ENCODE results near the gene FBXW4. TPM values are rescaled to one million over a fixed set of nuclear protein-coding genes. Genes with fewer than 3 reads are reported as not detected.

Gene FBXW4
- total and polyA plus RNA-seq, 9 of the 15 experiments (the other 6 are each of a cell fraction or from before 2014, with no cell fraction given) = 1.0 to 10.6 (median 5.4) TPM

- TF ChIP-seq PCBP1 (IDR thresholded peaks at IDR 0.05; ENCODE audit: low read depth, low read length, poor library complexity, severe bottlenecking) (no peak), ZNF584 (CRISPR knock-in tag; IDR thresholded peaks at IDR 0.05; ENCODE audit: low read depth) (no peak), ZNF655 (CRISPR knock-in tag; IDR thresholded peaks at IDR 0.05) (no peak), ELF4 (CRISPR knock-in tag; IDR thresholded peaks at IDR 0.05) (no peak), ZBTB17 (CRISPR knock-in tag; IDR thresholded peaks at IDR 0.05) (no peak), ETV5 (CRISPR knock-in tag; IDR thresholded peaks at IDR 0.05; ENCODE audit: low read depth) (no peak; the same call in 1 of the 2 replicates), ERF (CRISPR knock-in tag; IDR thresholded peaks at IDR 0.05) (no peak), E2F5 (CRISPR knock-in tag; IDR thresholded peaks at IDR 0.05) (no peak), PHF21A (IDR thresholded peaks at IDR 0.05; ENCODE audit: borderline replicate concordance, low read depth) (no peak), TAL1 (IDR thresholded peaks at IDR 0.05) (no peak), GABPB2 (CRISPR knock-in tag; conservative IDR thresholded peaks at IDR 0.05) (no peak), SAFB (IDR thresholded peaks at IDR 0.05; ENCODE audit: borderline replicate concordance, low read depth, low read length) (no peak), PHF20 (IDR thresholded peaks at IDR 0.05; ENCODE audit: partially characterized antibody) (no peak), KDM4B (IDR thresholded peaks at IDR 0.05; ENCODE audit: borderline replicate concordance in 2 of 2, low read depth in 1 of 2) (no peak; a peak in 1 of 4 replicates), ASH1L (IDR thresholded peaks at IDR 0.05; ENCODE audit: borderline replicate concordance, low read depth, partially characterized antibody) (no peak), SMARCA4 (IDR thresholded peaks at IDR 0.05) (no peak), PATZ1 (CRISPR knock-in tag; IDR thresholded peaks at IDR 0.05; ENCODE audit: borderline replicate concordance) (no peak), ZFP91 (CRISPR knock-in tag; IDR thresholded peaks at IDR 0.05) (no peak), ARID2 (IDR thresholded peaks at IDR 0.05) (no peak), SUPT5H (IDR thresholded peaks at IDR 0.05) (no peak), ZNF140 (CRISPR knock-in tag; IDR thresholded peaks at IDR 0.05) (no peak), MCM3 (IDR thresholded peaks at IDR 0.05) (no peak), ZNF644 (tag; IDR thresholded peaks at IDR 0.05; ENCODE audit: low read depth) (no peak), XRCC5 (IDR thresholded peaks at IDR 0.05; ENCODE audit: low read depth, low read length) (no peak), ZNF695 (CRISPR knock-in tag; IDR thresholded peaks at IDR 0.05) (no peak)
Observed at GRCh38 chr10:101566333-101567164, 128.4 kb downstream of the FBXW4 start (continued).

All from K562 (cell line).